ENCODE results near the gene EEF1A2.

- no peak for TF ChIP-seq CTCF (IDR thresholded peaks at IDR 0.05; ENCODE audit: low read length)
- TF ChIP-seq EZH2 (IDR thresholded peaks at IDR 0.05; ENCODE audit: borderline replicate concordance, low read length): no peak
Observed at GRCh38 chr20:63545814-63546213, 46.9 kb upstream of the EEF1A2 start.

Measured in OCI-LY1 (cell line).